Right lobe of liver (tissue), 6 donors: ENCODE measurements around the gene CAPRIN1. TPM values are rescaled to one million over a fixed set of nuclear protein-coding genes. Genes with fewer than 3 reads are reported as not detected.
"Not testable (repeated sequence)": the region's sequence is repeated elsewhere in the genome, so short reads cannot be mapped to it uniquely, and the experiment has no call there.

Experiments used
- ATAC-seq, 4 donors: fragments of 200-7000 bp; cut with Tn5 transposase; one replicate each; pipeline ENCODE4 v1.9.1; 2020; ENCODE audit warnings: mild to moderate bottlenecking in 4 of 4, moderate library complexity in 4 of 4
- DNase-seq, 3 donors: peaks; one replicate each; pipeline ENCODE4 v3.0.0-alpha.2; 2020
- H3K27ac ChIP-seq, 3 donors: fragments of 200-600 bp; one replicate each; pipeline ENCODE4 v1.8.0; 2022
- H3K27me3 ChIP-seq, 2 donors: fragments of 200-600 bp; one replicate each; pipeline ENCODE4 v1.8.0; 2022
- H3K36me3 ChIP-seq, 4 donors: fragments of 200-600 bp; sonication (generic) in 1 of 4; one replicate each; pipeline versions ENCODE4 v1.5.1 to v1.8.0; 2017 to 2022; ENCODE audit warnings: control low read depth in 1 of 4
- H3K4me1 ChIP-seq, 4 donors: fragments of 200-600 bp; sonication (generic) in 1 of 4; one replicate each; pipeline versions ENCODE4 v1.5.1 to v1.8.0; 2017 to 2022; ENCODE audit warnings: control low read depth in 1 of 4
- H3K4me3 ChIP-seq, 3 donors: fragments of 200-600 bp; one replicate each; pipeline ENCODE4 v1.8.0; 2022
- H3K9me3 ChIP-seq, 4 donors: fragments of 200-600 bp; sonication (generic) in 1 of 4; one replicate each; pipeline versions ENCODE4 v1.5.1 to v1.8.0; 2017 to 2022; ENCODE audit warnings: control low read depth in 1 of 4
- CTCF ChIP-seq, 4 donors: fragments of 200-600 bp in 3 of 4; fragments of 450-650 bp in 1 of 4; IDR thresholded peaks; one replicate each; pipeline versions ENCODE4 v1.5.1 to v1.8.0; 2016 to 2022; ENCODE audit warnings: antibody characterized with exemption in 4 of 4, mild to moderate bottlenecking in 2 of 4
- POLR2A ChIP-seq: fragments of 450-650 bp; IDR thresholded peaks from one replicate; pipeline ENCODE4 v1.6.1; 2017; ENCODE audit warnings: antibody characterized with exemption, mild to moderate bottlenecking
- WGBS: methylation state at CpG from one replicate; pipeline ENCODE4 v1.1.6; 2018; ENCODE audit warnings: low coverage, low lambda C conversion rate; ENCODE audit not compliant: insufficient coverage; ENCODE audit errors: missing lambda C conversion rate; 5-methylcytosine and 5-hydroxymethylcytosine counted together
- intact Hi-C, 2 donors: fragments of 100-400 bp; cut with DNase I; formaldehyde crosslinking; loops; one replicate each; pipeline versions ENCODE4 v1.11.2 to v1.14.1; 2022
- total RNA-seq, 6 experiments: library from RNA; depleted of rRNA in 2 of 6; stranded (reverse); fragments of >200 nt in 2 of 6; fragmentation: NEBNext Ultra II Directional in 3 of 6; extraction: Animal tissue kit (Norgen Biotek cat#: 25700) in 3 of 6; gene quantifications; one replicate each; pipeline versions ENCODE4 v1.1.0 to v1.2.4, GENCODE V29; 2016 to 2023
- donor health status: DM: no; HTN: yes; CAD: no.
- donor health status: DM: no; HTN: no; CAD: no.
- donor health status: DM: no; HTN: no; CAD: no.
- donor health status: DM: no; HTN: yes; CAD: no.
- donor health status: DM: no; HTN: yes; CAD: no.

The CAPRIN1 gene
- total RNA-seq, 6 experiments from 2014 or later = 60.0 to 87.6 (median 71.2) TPM

DNA sequence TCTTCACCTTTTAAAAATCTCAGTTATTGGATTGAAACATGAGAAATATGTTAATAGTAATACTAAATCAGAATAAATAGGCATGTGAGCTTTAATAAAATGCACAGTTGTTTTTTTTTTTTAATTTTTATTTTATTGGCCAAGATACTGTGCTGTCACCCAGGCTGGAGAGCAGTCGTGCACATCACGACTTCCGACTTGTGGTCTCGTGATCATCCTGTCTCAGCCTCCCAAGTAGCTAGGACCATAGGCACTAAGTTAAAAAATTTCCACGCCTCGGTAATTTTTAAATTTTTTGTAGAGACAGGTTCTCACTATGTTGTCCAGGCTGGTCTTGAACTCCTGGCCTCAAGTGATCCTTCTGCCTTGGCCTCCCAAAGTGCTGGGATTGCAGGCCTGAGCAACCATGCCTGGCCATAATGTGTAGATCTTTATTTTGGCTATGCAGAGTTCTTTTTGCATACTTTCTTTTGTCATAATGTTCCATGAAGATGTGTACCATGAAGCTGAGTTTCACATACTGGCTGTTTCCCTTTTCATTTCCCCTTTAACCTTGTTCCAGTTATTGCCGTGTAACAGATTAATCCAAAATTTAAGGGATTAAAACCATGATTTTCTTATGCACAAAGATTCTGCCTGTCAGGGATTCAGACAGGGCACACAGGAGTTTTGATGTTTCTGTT is 16.0 kb downstream of the CAPRIN1 start:
- Histone ChIP-seq H3K36me3 (peaks cover 0 to 15% (median 2%) of the 10 kb centered on the region in 4 donors), H3K27me3 (no peaks in the 10 kb centered on the region), H3K9me3 (no peaks in the 10 kb centered on the region), H3K27ac (no peak overlapping the region), H3K4me1 (peaks cover 0 to 13% (median 7%) of the 10 kb centered on the region in 4 donors), H3K4me3 (no peak overlapping the region)
- TF ChIP-seq POLR2A (no peak), CTCF (IDR thresholded peaks at IDR 0.05) (no peak)
- ATAC-seq = no peak
- 61% methylated on average over 7 of the region's 7 CpGs for WGBS
- intact Hi-C loops = no loop called here
- no peak for DNase-seq

DNA sequence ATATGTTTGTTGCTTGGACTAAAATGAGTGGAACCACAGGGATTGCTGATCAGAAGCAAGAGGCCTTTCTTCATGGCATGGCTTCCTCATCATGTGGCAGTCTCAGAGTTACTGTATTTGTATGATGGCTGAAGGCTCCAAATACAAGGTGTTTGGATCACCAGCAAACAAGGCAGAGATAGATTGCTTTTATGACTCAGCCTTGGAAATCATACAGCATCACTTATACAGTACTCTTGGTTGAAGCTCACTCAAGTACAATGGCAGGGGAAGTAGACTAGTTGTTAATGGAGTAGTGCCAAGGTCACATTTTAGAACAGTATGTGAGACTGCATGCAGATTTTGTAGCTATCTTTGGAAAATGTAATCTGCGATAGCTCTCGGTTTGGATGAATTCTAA is 16.6 kb downstream of the CAPRIN1 start:
- no peaks in the 10 kb centered on the region for H3K27me3 ChIP-seq
- peaks cover 0 to 20% (median 5%) of the 10 kb centered on the region in 4 donors for H3K36me3 ChIP-seq
- no peak for DNase-seq
- H3K4me3 ChIP-seq = no peak overlapping the region
- peaks cover 0 to 13% (median 7%) of the 10 kb centered on the region in 4 donors for H3K4me1 ChIP-seq
- WGBS = 35% methylated on average over 2 of the region's 2 CpGs
- intact Hi-C loops = no loop called here
- TF ChIP-seq POLR2A (no peak), CTCF (IDR thresholded peaks at IDR 0.05) (no peak)
- no peaks in the 10 kb centered on the region for H3K9me3 ChIP-seq
- peak; percentile 58 to 70 (median 66) for ATAC-seq
- H3K27ac ChIP-seq = no peak overlapping the region

DNA sequence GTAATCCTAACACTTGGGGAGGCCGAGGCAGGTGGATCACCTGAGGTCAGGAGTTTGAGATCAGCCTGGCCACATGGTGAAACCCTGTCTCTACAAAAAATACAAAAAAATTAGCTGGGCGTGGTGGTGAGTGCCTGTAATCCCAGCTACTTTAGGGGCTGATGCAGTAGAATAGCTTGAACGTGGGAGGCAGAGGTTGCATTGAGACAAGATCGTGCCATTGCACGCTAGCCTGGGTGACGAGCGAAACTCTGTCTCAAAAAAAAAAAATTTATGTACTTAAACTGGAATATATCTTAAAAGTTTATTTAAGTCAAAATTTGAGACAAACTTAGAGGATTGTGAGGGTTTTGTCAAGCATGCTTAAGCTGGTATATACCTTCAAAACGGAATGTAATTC is 19.8 kb downstream of the CAPRIN1 start:
- H3K27me3 ChIP-seq, DNase-seq, H3K27ac ChIP-seq, H3K4me3 ChIP-seq, H3K9me3 ChIP-seq, H3K4me1 ChIP-seq, intact Hi-C loops, ATAC-seq: not testable (repeated sequence)
- peaks cover 0 to 42% (median 17%) of the 10 kb centered on the region in 4 donors for H3K36me3 ChIP-seq
- WGBS = 87% methylated on average over 7 of the region's 8 CpGs

- Histone ChIP-seq H3K27me3 (no peaks in the 10 kb centered on the region), H3K4me3 (no peak overlapping the region), H3K36me3 (peaks cover 3 to 49% (median 22%) of the 10 kb centered on the region in 4 donors), H3K9me3 (no peaks in the 10 kb centered on the region), H3K4me1 (peaks cover 0 to 10% (median 3%) of the 10 kb centered on the region in 4 donors), H3K27ac (no peak overlapping the region)
- 83% methylated on average over 3 of the region's 3 CpGs for WGBS
- intact Hi-C loops = no loop called here
- ATAC-seq (no peak), DNase-seq (no peak)
- TF ChIP-seq CTCF (IDR thresholded peaks at IDR 0.05) (no peak), POLR2A (no peak)
Observed at GRCh38 chr11:34072041-34072440, 20.5 kb downstream of the CAPRIN1 start.

DNA sequence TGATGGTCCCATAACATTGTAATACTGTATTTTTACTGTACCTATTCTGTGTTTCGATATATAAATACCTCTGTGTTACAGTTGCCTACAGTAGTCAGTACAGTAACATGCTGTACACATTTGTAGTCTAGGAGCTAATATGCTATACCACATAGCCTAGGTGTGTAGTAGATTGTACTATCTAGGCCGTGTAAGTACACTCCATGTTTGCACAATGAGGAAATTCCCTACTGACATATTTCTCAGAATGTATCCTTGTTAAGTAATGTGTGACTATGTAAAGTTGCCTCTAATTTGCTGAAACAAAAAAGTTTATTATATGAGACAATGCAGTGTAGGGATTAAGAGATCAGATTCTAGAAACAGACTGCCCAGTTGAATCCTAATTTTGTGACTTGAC is 21.3 kb downstream of the CAPRIN1 start:
- no peak overlapping the region for H3K27ac ChIP-seq
- H3K4me1 ChIP-seq = peaks cover 0 to 9% (median 3%) of the 10 kb centered on the region in 4 donors
- intact Hi-C loops = no loop called here
- H3K4me3 ChIP-seq = no peak overlapping the region
- 60% methylated on average over 2 of the region's 2 CpGs for WGBS
- ATAC-seq (peak in 1 of 4 donors; percentile 71), DNase-seq (no peak)
- TF ChIP-seq CTCF (IDR thresholded peaks at IDR 0.05) (no peak), POLR2A (no peak)
- peaks cover 4 to 57% (median 27%) of the 10 kb centered on the region in 4 donors for H3K36me3 ChIP-seq
- H3K27me3 ChIP-seq = no peaks in the 10 kb centered on the region
- H3K9me3 ChIP-seq = no peaks in the 10 kb centered on the region
